Thyroid gland (tissue), 4 donors: Measurements from ENCODE around the gene UGT1A10. TPM values are rescaled to one million over a fixed set of nuclear protein-coding genes. Genes with fewer than 3 reads are reported as not detected.

Source experiments
- DNase-seq, 2 donors: peaks; one replicate each; pipeline ENCODE4 v3.0.0-alpha.2; 2019
- H3K27ac ChIP-seq, 3 donors: fragments of 200-600 bp; sonication (generic); 1 replicate in 2 of 3; 2 replicates in 1 of 3; pipeline ENCODE4 v1.5.1; 2016 to 2019; ENCODE audit warnings: mild to moderate bottlenecking in 1 of 3, moderate library complexity in 1 of 3
- H3K27me3 ChIP-seq: fragments of 200-600 bp; sonication (generic); one replicate; pipeline ENCODE4 v1.5.1; 2019
- H3K36me3 ChIP-seq, 2 donors: fragments of 200-600 bp; sonication (generic); one replicate each; pipeline ENCODE4 v1.5.1; 2016 to 2019
- H3K4me1 ChIP-seq, 2 donors: fragments of 200-600 bp; sonication (generic); one replicate each; pipeline ENCODE4 v1.5.1; 2017 to 2019
- H3K4me3 ChIP-seq, 3 donors: fragments of 200-600 bp; sonication (generic); replicated peaks in 1 of 3; 1 replicate in 2 of 3; 2 replicates in 1 of 3; pipeline ENCODE4 v1.5.1; 2016; ENCODE audit warnings: mild to moderate bottlenecking in 1 of 3
- H3K9me3 ChIP-seq: fragments of 200-600 bp; sonication (generic); one replicate; pipeline ENCODE4 v1.5.1; 2017
- POLR2A ChIP-seq, 2 donors: fragments of 450-650 bp; IDR thresholded peaks; one replicate each; pipeline ENCODE4 v1.6.1; 2017; ENCODE audit warnings: antibody characterized with exemption in 2 of 2, mild to moderate bottlenecking in 2 of 2, moderate library complexity in 1 of 2
- WGBS, 2 donors: methylation state at CpG; one replicate each; pipeline ENCODE4 v1.1.5; 2017; 5-methylcytosine and 5-hydroxymethylcytosine counted together
- intact Hi-C: fragments of 100-400 bp; cut with DNase I; formaldehyde crosslinking; loops from one replicate; pipeline ENCODE4 v1.15.1; 2023
- total RNA-seq, 4 donors: library from RNA; depleted of rRNA; stranded (reverse); fragments of >200 nt; gene quantifications; one replicate each; pipeline ENCODE4 v1.2.3, GENCODE V29; 2016
- TF ChIP-seq, protein P1 (sequence below), 6 experiments: fragments of 200-600 bp in 3 of 6; fragments of 450-650 bp in 3 of 6; sonication (generic) in 3 of 6; IDR thresholded peaks; one replicate each; pipeline ENCODE4 v1.5.1; 2016 to 2019; ENCODE audit warnings: antibody characterized with exemption in 6 of 6, mild to moderate bottlenecking in 2 of 6, inconsistent platforms in 1 of 6, moderate library complexity in 1 of 6

UGT1A10 gene
- total RNA-seq, 4 donors from 2014 or later = 0.27 TPM; not detected in 3

DNA sequence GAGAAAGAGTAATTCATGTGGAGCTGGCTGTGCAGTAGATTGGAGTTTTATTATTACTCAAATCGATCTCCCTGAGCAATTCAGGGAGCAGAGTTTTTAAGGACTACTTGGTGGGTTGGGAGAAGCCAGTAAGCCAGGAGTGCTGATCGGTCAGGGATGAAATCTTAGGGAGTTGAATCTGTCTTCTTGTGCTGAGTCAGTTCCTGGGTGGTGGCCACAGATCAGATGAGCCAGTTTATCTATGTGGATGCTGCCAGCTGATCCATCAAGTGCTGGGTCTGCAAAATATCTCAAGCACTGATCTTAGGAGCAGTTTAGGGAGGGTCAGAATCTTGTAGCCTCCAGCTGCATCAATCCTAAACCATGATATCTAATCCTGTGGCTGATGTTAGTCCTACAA lies 35.9 kb upstream of the UGT1A10 start:
- no peaks in the 10 kb centered on the region for H3K27me3 ChIP-seq
- H3K9me3 ChIP-seq = no peaks in the 10 kb centered on the region
- no peaks in the 10 kb centered on the region for H3K4me1 ChIP-seq
- H3K36me3 ChIP-seq = no peaks in the 10 kb centered on the region
- WGBS, 2 donors = 75 to 80% methylated on average over 2 of the region's 2 CpGs
- no peak overlapping the region for H3K4me3 ChIP-seq
- intact Hi-C loops = no loop called here
- no peak for TF ChIP-seq POLR2A (IDR thresholded peaks at IDR 0.05)
- TF ChIP-seq, protein P1, sequence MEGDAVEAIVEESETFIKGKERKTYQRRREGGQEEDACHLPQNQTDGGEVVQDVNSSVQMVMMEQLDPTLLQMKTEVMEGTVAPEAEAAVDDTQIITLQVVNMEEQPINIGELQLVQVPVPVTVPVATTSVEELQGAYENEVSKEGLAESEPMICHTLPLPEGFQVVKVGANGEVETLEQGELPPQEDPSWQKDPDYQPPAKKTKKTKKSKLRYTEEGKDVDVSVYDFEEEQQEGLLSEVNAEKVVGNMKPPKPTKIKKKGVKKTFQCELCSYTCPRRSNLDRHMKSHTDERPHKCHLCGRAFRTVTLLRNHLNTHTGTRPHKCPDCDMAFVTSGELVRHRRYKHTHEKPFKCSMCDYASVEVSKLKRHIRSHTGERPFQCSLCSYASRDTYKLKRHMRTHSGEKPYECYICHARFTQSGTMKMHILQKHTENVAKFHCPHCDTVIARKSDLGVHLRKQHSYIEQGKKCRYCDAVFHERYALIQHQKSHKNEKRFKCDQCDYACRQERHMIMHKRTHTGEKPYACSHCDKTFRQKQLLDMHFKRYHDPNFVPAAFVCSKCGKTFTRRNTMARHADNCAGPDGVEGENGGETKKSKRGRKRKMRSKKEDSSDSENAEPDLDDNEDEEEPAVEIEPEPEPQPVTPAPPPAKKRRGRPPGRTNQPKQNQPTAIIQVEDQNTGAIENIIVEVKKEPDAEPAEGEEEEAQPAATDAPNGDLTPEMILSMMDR (IDR thresholded peaks at IDR 0.05) = no peak
- H3K27ac ChIP-seq = no peak overlapping the region
- no peak for DNase-seq

DNA sequence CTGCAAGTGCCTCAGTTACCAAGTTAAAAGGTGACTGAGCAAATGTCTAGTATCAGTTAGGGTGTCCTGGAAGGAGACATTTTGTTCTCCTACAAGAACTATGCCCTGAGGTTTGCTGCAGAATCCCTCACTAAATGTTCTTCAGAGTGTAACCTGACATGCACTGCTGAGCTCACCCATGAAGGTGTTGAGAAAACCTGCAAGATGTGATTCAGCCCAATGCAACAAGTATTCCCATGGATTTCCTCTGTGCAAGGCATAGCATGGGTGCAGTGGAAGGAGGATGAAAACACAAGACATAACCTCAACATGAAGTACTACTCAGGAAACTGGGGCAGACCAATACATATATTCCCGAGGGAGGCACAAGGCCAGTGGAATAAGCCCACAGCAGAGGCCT lies 34.2 kb upstream of the UGT1A10 start:
- H3K4me3 ChIP-seq = no peak overlapping the region
- no peaks in the 10 kb centered on the region for H3K9me3 ChIP-seq
- H3K4me1 ChIP-seq = no peaks in the 10 kb centered on the region
- no peak overlapping the region for H3K27ac ChIP-seq
- no peaks in the 10 kb centered on the region for H3K36me3 ChIP-seq
- H3K27me3 ChIP-seq = no peaks in the 10 kb centered on the region
- intact Hi-C loops = no loop called here
- WGBS, 2 donors = 85 to 93% methylated on average over 1 of the region's 1 CpG
- TF ChIP-seq, protein P1 (IDR thresholded peaks at IDR 0.05) = no peak
- TF ChIP-seq POLR2A (IDR thresholded peaks at IDR 0.05) = no peak
- DNase-seq = no peak

GRCh38 chr2:233603520-233603919 lies 32.7 kb upstream of the UGT1A10 start:
- WGBS, 2 donors = 79 to 85% methylated on average over 4 of the region's 4 CpGs
- DNase-seq = no peak
- TF ChIP-seq, protein P1 (IDR thresholded peaks at IDR 0.05) = no peak
- no peak for TF ChIP-seq POLR2A (IDR thresholded peaks at IDR 0.05)
- H3K4me1 ChIP-seq = no peaks in the 10 kb centered on the region
- H3K4me3 ChIP-seq = no peak overlapping the region
- H3K27me3 ChIP-seq = no peaks in the 10 kb centered on the region
- H3K36me3 ChIP-seq = no peaks in the 10 kb centered on the region
- intact Hi-C loops = no loop called here
- H3K27ac ChIP-seq = no peak overlapping the region
- no peaks in the 10 kb centered on the region for H3K9me3 ChIP-seq

DNA sequence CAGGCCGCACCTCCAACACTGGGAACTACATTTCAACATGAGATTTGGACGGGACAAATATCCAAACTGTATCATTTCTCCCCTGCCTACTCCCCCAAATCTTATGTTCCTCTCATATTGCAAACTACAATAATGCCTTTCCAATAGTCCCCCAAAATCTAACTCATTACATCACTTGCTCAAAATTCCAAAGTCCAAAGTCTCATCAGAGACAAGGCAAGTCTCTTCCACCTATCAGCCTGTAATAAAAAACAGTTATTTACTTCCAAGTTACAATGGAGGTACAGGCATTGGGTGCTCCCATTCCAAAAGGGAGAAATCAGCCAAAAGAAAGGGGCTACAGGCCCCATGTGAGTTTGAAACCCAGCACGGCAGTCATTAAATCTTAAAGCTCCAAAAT lies 31.4 kb upstream of the UGT1A10 start:
- Histone ChIP-seq H3K9me3 (no peaks in the 10 kb centered on the region), H3K36me3 (no peaks in the 10 kb centered on the region), H3K27ac (no peak overlapping the region), H3K4me3 (no peak overlapping the region), H3K27me3 (no peaks in the 10 kb centered on the region), H3K4me1 (no peaks in the 10 kb centered on the region)
- intact Hi-C loops = no loop called here
- DNase-seq = no peak
- 90 to 94% methylated on average over 3 of the region's 3 CpGs for WGBS, 2 donors
- TF ChIP-seq, protein P1 (IDR thresholded peaks at IDR 0.05) = no peak
- TF ChIP-seq POLR2A (IDR thresholded peaks at IDR 0.05) = no peak

DNA sequence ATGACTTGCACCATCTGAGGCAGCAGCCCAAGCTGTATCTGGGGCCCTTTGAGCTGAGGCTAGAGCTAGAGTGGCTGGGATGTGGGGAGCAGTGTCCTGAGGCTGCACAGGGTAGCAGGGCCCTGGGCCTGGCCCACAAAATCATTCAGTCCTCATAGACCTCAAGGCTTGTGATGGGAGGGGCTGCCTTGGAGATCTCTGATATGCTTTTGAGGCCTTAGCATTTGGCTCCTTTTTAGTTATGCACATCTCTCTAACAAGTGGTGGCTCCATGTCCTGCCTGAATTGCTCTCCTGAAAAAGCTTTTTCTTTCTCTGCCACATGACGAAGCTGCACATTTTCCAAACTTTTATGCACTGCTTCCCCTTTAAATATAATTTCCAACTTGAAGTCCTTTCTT lies 30.6 kb upstream of the UGT1A10 start:
- H3K4me3 ChIP-seq = no peak overlapping the region
- TF ChIP-seq POLR2A (IDR thresholded peaks at IDR 0.05) = no peak
- TF ChIP-seq, protein P1 (IDR thresholded peaks at IDR 0.05) = no peak
- intact Hi-C loops = no loop called here
- H3K36me3 ChIP-seq = no peaks in the 10 kb centered on the region
- no peaks in the 10 kb centered on the region for H3K4me1 ChIP-seq
- H3K27me3 ChIP-seq = no peaks in the 10 kb centered on the region
- H3K27ac ChIP-seq = no peak overlapping the region
- no peak for DNase-seq
- WGBS, 2 donors = 93 to 97% methylated on average over 1 of the region's 1 CpG
- no peaks in the 10 kb centered on the region for H3K9me3 ChIP-seq
